Epithelial cell of esophagus (primary cell): ENCODE data around the gene POMT2.
"Not testable (repeated sequence)": the region's sequence is repeated elsewhere in the genome, so short reads cannot be mapped to it uniquely, and the experiment has no call there.

Experiments
- DNase-seq: peaks from one replicate; pipeline ENCODE4 v3.0.0; 2010; ENCODE audit warnings: low read depth
- H3K4me3 ChIP-seq: 2 replicates; pipeline ENCODE4 v1.5.1; 2011; ENCODE audit warnings: mild to moderate bottlenecking, low read length, control low read depth
- TF ChIP-seq, protein P1 (sequence below): IDR thresholded peaks from 2 replicates; pipeline ENCODE4 v1.5.1; 2011; ENCODE audit warnings: low read depth, mild to moderate bottlenecking, low read length, control low read depth, inconsistent platforms; ENCODE audit not compliant: insufficient read depth; ENCODE audit errors: missing control alignments

POMT2 gene

GRCh38 chr14:77286576-77286975 lies 34.1 kb downstream of the POMT2 start:
- H3K4me3 ChIP-seq, result no peak overlapping the region
- TF ChIP-seq, protein P1, sequence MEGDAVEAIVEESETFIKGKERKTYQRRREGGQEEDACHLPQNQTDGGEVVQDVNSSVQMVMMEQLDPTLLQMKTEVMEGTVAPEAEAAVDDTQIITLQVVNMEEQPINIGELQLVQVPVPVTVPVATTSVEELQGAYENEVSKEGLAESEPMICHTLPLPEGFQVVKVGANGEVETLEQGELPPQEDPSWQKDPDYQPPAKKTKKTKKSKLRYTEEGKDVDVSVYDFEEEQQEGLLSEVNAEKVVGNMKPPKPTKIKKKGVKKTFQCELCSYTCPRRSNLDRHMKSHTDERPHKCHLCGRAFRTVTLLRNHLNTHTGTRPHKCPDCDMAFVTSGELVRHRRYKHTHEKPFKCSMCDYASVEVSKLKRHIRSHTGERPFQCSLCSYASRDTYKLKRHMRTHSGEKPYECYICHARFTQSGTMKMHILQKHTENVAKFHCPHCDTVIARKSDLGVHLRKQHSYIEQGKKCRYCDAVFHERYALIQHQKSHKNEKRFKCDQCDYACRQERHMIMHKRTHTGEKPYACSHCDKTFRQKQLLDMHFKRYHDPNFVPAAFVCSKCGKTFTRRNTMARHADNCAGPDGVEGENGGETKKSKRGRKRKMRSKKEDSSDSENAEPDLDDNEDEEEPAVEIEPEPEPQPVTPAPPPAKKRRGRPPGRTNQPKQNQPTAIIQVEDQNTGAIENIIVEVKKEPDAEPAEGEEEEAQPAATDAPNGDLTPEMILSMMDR, result no peak
- no peak for DNase-seq

- TF ChIP-seq, protein P1, result no peak
- no peak for DNase-seq
- H3K4me3 ChIP-seq, result no peak overlapping the region
Observed at GRCh38 chr14:77284466-77284865, 36.2 kb downstream of the POMT2 start.

DNA sequence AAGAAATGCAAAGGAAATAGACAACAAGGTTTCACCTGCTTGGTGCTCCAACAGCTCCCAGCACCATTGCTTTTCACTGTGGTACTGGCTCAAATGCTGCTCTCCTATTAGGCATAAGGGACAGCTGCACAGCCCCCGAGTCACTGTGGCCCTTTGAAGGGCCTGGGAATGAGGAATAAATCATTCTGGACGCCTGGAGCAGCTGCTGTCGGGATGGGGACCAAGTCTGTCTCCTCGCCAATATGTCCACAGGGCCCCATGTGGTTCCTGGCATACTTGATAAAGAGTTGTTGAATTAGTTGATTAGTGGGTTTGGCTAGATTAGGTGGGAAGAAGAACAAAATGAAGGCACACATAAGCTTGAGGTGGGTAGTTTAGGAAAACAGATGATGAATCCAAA lies 36.6 kb downstream of the POMT2 start:
- TF ChIP-seq, protein P1, result no peak
- DNase-seq, result no peak
- H3K4me3 ChIP-seq, result no peak overlapping the region

GRCh38 chr14:77281852-77282410 lies 38.8 kb downstream of the POMT2 start:
- TF ChIP-seq, protein P1, result no peak
- no peak overlapping the region for H3K4me3 ChIP-seq
- no peak for DNase-seq

DNA sequence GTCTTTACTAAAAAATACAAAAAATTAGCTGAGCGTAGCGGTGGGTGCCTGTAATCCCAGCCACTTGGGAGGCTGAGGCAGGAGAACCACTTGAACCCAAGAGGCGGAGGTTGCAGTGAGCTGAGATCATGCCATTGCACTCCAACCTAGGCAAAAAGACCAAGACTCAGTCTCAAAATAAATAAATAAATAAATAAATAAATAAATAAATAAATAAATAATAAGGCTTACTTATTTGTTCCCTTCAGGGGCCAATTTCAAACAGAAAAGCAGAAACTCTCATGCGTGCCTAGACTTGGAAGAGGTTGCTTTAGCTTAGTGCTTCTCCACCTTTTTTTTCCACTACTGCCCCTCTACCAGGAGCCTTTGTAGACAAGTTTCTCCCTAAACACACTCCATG lies 39.8 kb downstream of the POMT2 start:
- DNase-seq, H3K4me3 ChIP-seq: not testable (repeated sequence)

- no peak for DNase-seq
- no peak overlapping the region for H3K4me3 ChIP-seq
- TF ChIP-seq, protein P1, result no peak
Observed at GRCh38 chr14:77279719-77280118, 41.0 kb downstream of the POMT2 start.

GRCh38 chr14:77278461-77279230 lies 42.0 kb downstream of the POMT2 start:
- H3K4me3 ChIP-seq, result no peak overlapping the region
- no peak for DNase-seq
- TF ChIP-seq, protein P1, result no peak
